ENCODE results near the gene STX2. TPM values are rescaled to one million over a fixed set of nuclear protein-coding genes. Genes with fewer than 3 reads are reported as not detected.

The STX2 gene
- total and polyA plus RNA-seq, 2 donors (not counting 1 experiment from before 2014, with no cell fraction given) = 35.2 to 87.8 TPM

DNA sequence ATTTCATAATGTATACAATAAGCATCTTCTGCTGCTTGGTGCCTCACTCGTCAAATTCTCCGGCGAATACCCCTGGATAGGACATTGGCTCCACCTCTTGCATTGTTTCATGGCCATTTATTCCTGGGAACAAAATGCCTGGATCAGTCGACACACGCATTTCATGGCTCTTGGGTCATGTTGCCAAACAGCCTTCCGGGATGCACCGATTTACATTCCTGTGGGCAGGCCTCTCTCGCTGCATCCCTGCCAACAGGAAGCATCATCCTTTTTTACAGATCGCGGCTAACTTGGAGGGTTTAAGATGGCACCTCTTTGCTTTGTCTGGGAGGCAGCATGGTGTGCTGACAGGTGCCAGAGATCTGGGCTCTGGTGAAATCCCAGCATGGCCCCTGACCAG is 90.3 kb downstream of the STX2 start:
- peak in 1 of 2 donors; percentile 4 for DNase-seq (ENCODE audit: low read depth in 2 of 2)
- H4K20me1 ChIP-seq (ENCODE audit: control insufficient read depth, extremely low read depth, insufficient read depth, low read length) = no peaks in the 10 kb centered on the region

DNA sequence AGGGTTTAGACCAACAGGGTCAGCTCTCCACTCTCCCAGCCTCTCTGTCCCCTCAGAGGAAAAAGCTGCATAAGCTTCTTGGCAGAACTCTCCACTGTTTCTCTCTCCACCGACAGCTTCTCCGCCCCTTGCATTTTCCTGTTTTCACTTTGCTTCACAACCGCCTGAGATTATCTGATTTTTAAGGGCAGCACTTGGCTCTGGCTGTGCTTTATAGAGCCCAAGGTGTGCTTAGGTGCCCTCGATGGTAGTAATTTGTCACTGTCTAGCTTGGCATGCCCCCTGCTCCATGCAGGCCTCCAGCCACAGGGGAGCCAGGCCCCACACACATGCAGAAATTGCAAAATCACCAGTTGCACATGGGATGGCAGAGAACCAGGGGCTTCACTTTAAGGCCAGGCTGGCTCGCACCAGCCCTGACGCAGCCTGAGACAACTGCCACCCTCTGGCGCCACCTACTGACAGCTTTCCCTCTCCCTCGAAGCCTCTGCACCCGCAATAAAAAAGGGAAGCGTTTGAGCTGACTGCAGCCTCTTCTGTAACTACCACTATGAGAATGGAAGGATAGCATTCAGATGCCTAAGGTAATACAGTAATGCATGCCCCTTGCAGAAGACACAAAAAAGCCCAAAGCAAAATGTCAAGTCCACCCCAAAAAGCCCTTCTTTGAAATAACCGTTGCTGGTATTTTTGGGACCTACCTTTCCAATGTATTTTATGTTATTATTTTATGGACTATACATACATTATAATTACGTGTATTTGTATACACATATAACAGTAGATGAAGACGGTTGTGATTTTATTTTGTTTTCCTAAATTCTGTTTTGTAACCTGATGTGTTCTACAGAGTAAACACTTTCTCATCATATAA is 90.9 kb downstream of the STX2 start:
- Histone ChIP-seq H3K4me1 (ENCODE audit: control insufficient read depth, extremely low read depth, insufficient read depth, low read length) (no peaks in the 10 kb centered on the region), H2AFZ (ENCODE audit: low read length) (no peak overlapping the region), H3K27ac (ENCODE audit: insufficient read depth, low read length) (no peak overlapping the region), H3K4me2 (ENCODE audit: extremely low read depth, insufficient read depth, low read length) (no peak overlapping the region), H3K27me3 (ENCODE audit: control insufficient read depth, insufficient read depth, low read length) (no peaks in the 10 kb centered on the region), H3K36me3 (ENCODE audit: control insufficient read depth, insufficient read depth, low read length) (no peaks in the 10 kb centered on the region), H3K4me3 (replicated peaks in 1 of 4; ENCODE audit: control extremely low read depth in 1 of 4, insufficient read depth in 1 of 4, low read depth in 3 of 4, low read length in 4 of 4) (peak overlapping the region in 1 of 4 experiments; percentile 7), H3K9me3 (ENCODE audit: control insufficient read depth, insufficient read depth, low read depth, low read length) (no peaks in the 10 kb centered on the region), H4K20me1 (ENCODE audit: control insufficient read depth, extremely low read depth, insufficient read depth, low read length) (no peaks in the 10 kb centered on the region), H3K9ac (ENCODE audit: insufficient read depth, low read length) (no peak overlapping the region), H3K79me2 (ENCODE audit: control insufficient read depth, insufficient read depth, low read length) (no peaks in the 10 kb centered on the region)
- DNase-seq (ENCODE audit: low read depth in 2 of 2) = peak; percentile 41 to 72
- TF ChIP-seq EZH2 (IDR thresholded peaks at IDR 0.05; ENCODE audit: low read length, missing control alignments) = no peak
- TF ChIP-seq, protein P1, sequence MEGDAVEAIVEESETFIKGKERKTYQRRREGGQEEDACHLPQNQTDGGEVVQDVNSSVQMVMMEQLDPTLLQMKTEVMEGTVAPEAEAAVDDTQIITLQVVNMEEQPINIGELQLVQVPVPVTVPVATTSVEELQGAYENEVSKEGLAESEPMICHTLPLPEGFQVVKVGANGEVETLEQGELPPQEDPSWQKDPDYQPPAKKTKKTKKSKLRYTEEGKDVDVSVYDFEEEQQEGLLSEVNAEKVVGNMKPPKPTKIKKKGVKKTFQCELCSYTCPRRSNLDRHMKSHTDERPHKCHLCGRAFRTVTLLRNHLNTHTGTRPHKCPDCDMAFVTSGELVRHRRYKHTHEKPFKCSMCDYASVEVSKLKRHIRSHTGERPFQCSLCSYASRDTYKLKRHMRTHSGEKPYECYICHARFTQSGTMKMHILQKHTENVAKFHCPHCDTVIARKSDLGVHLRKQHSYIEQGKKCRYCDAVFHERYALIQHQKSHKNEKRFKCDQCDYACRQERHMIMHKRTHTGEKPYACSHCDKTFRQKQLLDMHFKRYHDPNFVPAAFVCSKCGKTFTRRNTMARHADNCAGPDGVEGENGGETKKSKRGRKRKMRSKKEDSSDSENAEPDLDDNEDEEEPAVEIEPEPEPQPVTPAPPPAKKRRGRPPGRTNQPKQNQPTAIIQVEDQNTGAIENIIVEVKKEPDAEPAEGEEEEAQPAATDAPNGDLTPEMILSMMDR (conservative IDR thresholded peaks at IDR 0.05 in 1 of 2, IDR thresholded peaks at IDR 0.05 in 1 of 2; ENCODE audit: low read depth in 1 of 2, low read length in 2 of 2) = peak; percentile 89 to 94

More for the DNA sequence above, 90.3 kb downstream of the STX2 start:
- no peaks in the 10 kb centered on the region for H3K4me1 ChIP-seq (ENCODE audit: control insufficient read depth, extremely low read depth, insufficient read depth, low read length)
- H3K79me2 ChIP-seq (ENCODE audit: control insufficient read depth, insufficient read depth, low read length) = no peaks in the 10 kb centered on the region
- no peak overlapping the region for H3K4me2 ChIP-seq (ENCODE audit: extremely low read depth, insufficient read depth, low read length)
- H3K36me3 ChIP-seq (ENCODE audit: control insufficient read depth, insufficient read depth, low read length) = no peaks in the 10 kb centered on the region
- no peak overlapping the region for H2AFZ ChIP-seq (ENCODE audit: low read length)
- H3K9ac ChIP-seq (ENCODE audit: insufficient read depth, low read length) = no peak overlapping the region
- H3K9me3 ChIP-seq (ENCODE audit: control insufficient read depth, insufficient read depth, low read depth, low read length) = no peaks in the 10 kb centered on the region
- H3K4me3 ChIP-seq (replicated peaks in 1 of 4; ENCODE audit: control extremely low read depth in 1 of 4, insufficient read depth in 1 of 4, low read depth in 3 of 4, low read length in 4 of 4) = no peak overlapping the region
- H3K27me3 ChIP-seq (ENCODE audit: control insufficient read depth, insufficient read depth, low read length) = no peaks in the 10 kb centered on the region
- no peak overlapping the region for H3K27ac ChIP-seq (ENCODE audit: insufficient read depth, low read length)
- TF ChIP-seq EZH2 (IDR thresholded peaks at IDR 0.05; ENCODE audit: low read length, missing control alignments) = no peak
- TF ChIP-seq, protein P1 (conservative IDR thresholded peaks at IDR 0.05 in 1 of 2, IDR thresholded peaks at IDR 0.05 in 1 of 2; ENCODE audit: low read depth in 1 of 2, low read length in 2 of 2) = no peak

DNA sequence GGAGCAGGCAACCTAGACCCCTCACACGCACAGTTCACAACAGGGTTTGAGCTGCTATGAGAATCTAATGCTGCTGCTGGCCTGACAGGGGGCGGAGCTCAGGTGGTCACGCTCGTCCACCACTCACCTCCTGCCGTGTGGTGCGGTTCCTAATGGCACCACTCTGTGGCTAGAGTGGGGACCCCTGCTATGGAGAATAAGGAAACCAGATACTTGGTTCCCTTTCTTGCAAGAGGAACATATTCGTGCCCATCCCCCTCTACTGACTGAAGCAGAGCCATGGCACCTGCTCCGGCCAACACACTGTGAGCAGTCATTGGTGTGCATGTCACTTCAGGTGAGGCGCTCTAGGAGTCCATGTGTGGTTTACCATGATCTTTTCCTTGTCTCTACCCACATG is 92.5 kb downstream of the STX2 start:
- Histone ChIP-seq H3K4me1 (ENCODE audit: control insufficient read depth, extremely low read depth, insufficient read depth, low read length) (no peaks in the 10 kb centered on the region), H3K4me2 (ENCODE audit: extremely low read depth, insufficient read depth, low read length) (no peak overlapping the region), H3K4me3 (replicated peaks in 1 of 4; ENCODE audit: control extremely low read depth in 1 of 4, insufficient read depth in 1 of 4, low read depth in 3 of 4, low read length in 4 of 4) (no peak overlapping the region), H2AFZ (ENCODE audit: low read length) (no peak overlapping the region), H3K27ac (ENCODE audit: insufficient read depth, low read length) (no peak overlapping the region), H3K9ac (ENCODE audit: insufficient read depth, low read length) (no peak overlapping the region), H4K20me1 (ENCODE audit: control insufficient read depth, extremely low read depth, insufficient read depth, low read length) (no peaks in the 10 kb centered on the region), H3K36me3 (ENCODE audit: control insufficient read depth, insufficient read depth, low read length) (no peaks in the 10 kb centered on the region), H3K79me2 (ENCODE audit: control insufficient read depth, insufficient read depth, low read length) (no peaks in the 10 kb centered on the region), H3K9me3 (ENCODE audit: control insufficient read depth, insufficient read depth, low read depth, low read length) (no peaks in the 10 kb centered on the region), H3K27me3 (ENCODE audit: control insufficient read depth, insufficient read depth, low read length) (no peaks in the 10 kb centered on the region)
- no peak for TF ChIP-seq EZH2 (IDR thresholded peaks at IDR 0.05; ENCODE audit: low read length, missing control alignments)
- TF ChIP-seq, protein P1 (conservative IDR thresholded peaks at IDR 0.05 in 1 of 2, IDR thresholded peaks at IDR 0.05 in 1 of 2; ENCODE audit: low read depth in 1 of 2, low read length in 2 of 2) = no peak
- no peak for DNase-seq (ENCODE audit: low read depth in 2 of 2)
